CD4-positive, alpha-beta T cell treated with Interleukin-6 for 4 hours (primary cell): ENCODE data around the gene ATP10D.
"Not testable (repeated sequence)": the region's sequence is repeated elsewhere in the genome, so short reads cannot be mapped to it uniquely, and the experiment has no call there.

ENCODE experiments used
- DNase-seq: peaks from one replicate; pipeline ENCODE4 v3.0.0-alpha.2; 2020; ENCODE audit warnings: mixed read lengths

ATP10D gene

GRCh38 chr4:47485047-47485692 is at the start of gene ATP10D:
ATP10D (plus strand) TSS chr4:47485275; CDS start chr4:47512541, 27,266 bp downstream.
- DNase-seq = peak; percentile 81

GRCh38 chr4:47442980-47443379 is 42.1 kb upstream of the ATP10D start:
- DNase-seq = no peak

GRCh38 chr4:47444031-47444430 is 41.0 kb upstream of the ATP10D start:
- DNase-seq = no peak

- no peak for DNase-seq
Measured at GRCh38 chr4:47451657-47452056, 33.4 kb upstream of the ATP10D start.

GRCh38 chr4:47462799-47463234 is 22.3 kb upstream of the ATP10D start:
- DNase-seq = no peak

- peak; percentile 97 for DNase-seq
Measured at GRCh38 chr4:47463235-47463956, 21.7 kb upstream of the ATP10D start, which contains the start of gene COMMD8. COMMD8 (minus strand) TSS chr4:47463702; CDS start chr4:47463651, 51 bp downstream.

- no peak for DNase-seq
Measured at GRCh38 chr4:47465004-47465403, 20.1 kb upstream of the ATP10D start.

- DNase-seq = no peak
Measured at GRCh38 chr4:47466056-47466785, 18.9 kb upstream of the ATP10D start.

GRCh38 chr4:47468706-47469365 is 16.2 kb upstream of the ATP10D start:
- DNase-seq = no peak

- DNase-seq = no peak
Measured at GRCh38 chr4:47469951-47470350, 15.1 kb upstream of the ATP10D start.

GRCh38 chr4:47471064-47471463 is 14.0 kb upstream of the ATP10D start:
- DNase-seq = no peak

- no peak for DNase-seq
Measured at GRCh38 chr4:47471591-47471990, 13.5 kb upstream of the ATP10D start.

- no peak for DNase-seq
Measured at GRCh38 chr4:47473141-47473750, 11.8 kb upstream of the ATP10D start.

GRCh38 chr4:47474799-47475198 is 10.3 kb upstream of the ATP10D start:
- DNase-seq = no peak

GRCh38 chr4:47475411-47475810 is 9.7 kb upstream of the ATP10D start:
- DNase-seq = no peak

GRCh38 chr4:47478804-47479203 is 6.3 kb upstream of the ATP10D start:
- no peak for DNase-seq

GRCh38 chr4:47482326-47482725 is 2.7 kb upstream of the ATP10D start:
- no peak for DNase-seq

- DNase-seq = no peak
Measured at GRCh38 chr4:47483745-47484144, 1.3 kb upstream of the ATP10D start.

GRCh38 chr4:47484168-47484567 is 907 bp upstream of the ATP10D start:
- no peak for DNase-seq

- peak; percentile 16 for DNase-seq
Measured at GRCh38 chr4:47485768-47486167, 693 bp downstream of the ATP10D start.

GRCh38 chr4:47486231-47486673 is 1.2 kb downstream of the ATP10D start:
- DNase-seq = no peak

- DNase-seq = not testable (repeated sequence)
Measured at GRCh38 chr4:47486727-47487126, 1.7 kb downstream of the ATP10D start.

- DNase-seq = no peak
Measured at GRCh38 chr4:47488706-47489105, 3.6 kb downstream of the ATP10D start.
